CD4-positive, alpha-beta memory T cell (primary cell): ENCODE measurements around the gene IL1RAPL2. TPM values are rescaled to one million over a fixed set of nuclear protein-coding genes. Genes with fewer than 3 reads are reported as not detected.
"Not testable (repeated sequence)": the region's sequence is repeated elsewhere in the genome, so short reads cannot be mapped to it uniquely, and the experiment has no call there.

Source experiments
- CTCF ChIA-PET: fragments of 350-600 bp; sonication (Branson Sonifier 250); formaldehyde crosslinking; loops from one replicate; lab custom pipeline; 2021; ENCODE audit warnings: inconsistent platforms; ENCODE audit not compliant: partially characterized antibody; lab: Charles Lee
- POLR2A ChIA-PET: fragments of 350-600 bp; sonication (Branson Sonifier 250); formaldehyde crosslinking; loops from one replicate; lab custom pipeline; 2021; ENCODE audit not compliant: partially characterized antibody; lab: Charles Lee
- DNase-seq, 5 donors: peaks; one replicate each; pipeline versions ENCODE4 v3.0.0 to v3.0.0-alpha.2; 2020 to 2022; ENCODE audit warnings: mixed read lengths in 1 of 5
- H3K27ac ChIP-seq: one replicate; pipeline ENCODE4 v1.7.0; 2013; ENCODE audit warnings: low read depth, low read length
- H3K27me3 ChIP-seq: 2 replicates; pipeline ENCODE4 v1.7.0; 2013; ENCODE audit warnings: mild to moderate bottlenecking, low read length, moderate library complexity; ENCODE audit not compliant: insufficient read depth
- H3K36me3 ChIP-seq: 2 replicates; pipeline ENCODE4 v1.7.0; 2013; ENCODE audit warnings: mild to moderate bottlenecking, low read length, moderate library complexity; ENCODE audit not compliant: insufficient read depth
- H3K4me1 ChIP-seq: 2 replicates; pipeline ENCODE4 v1.7.0; 2013; ENCODE audit warnings: mild to moderate bottlenecking, low read length, moderate library complexity; ENCODE audit not compliant: insufficient read depth
- H3K4me3 ChIP-seq, 2 donors: one replicate each; pipeline ENCODE4 v1.7.0; 2013; ENCODE audit warnings: low read length in 2 of 2, mild to moderate bottlenecking in 1 of 2
- H3K9me3 ChIP-seq, 2 donors: one replicate each; pipeline ENCODE4 v1.7.0; 2013; ENCODE audit warnings: low read length in 2 of 2, control low read depth in 1 of 2; ENCODE audit not compliant: control insufficient read depth in 1 of 2
- H3K27ac Mint-ChIP-seq, 7 donors: one replicate each; pipeline ENCODE4 v1.8.0; 2020 to 2021; ENCODE audit warnings: mixed read lengths in 7 of 7, mild to moderate bottlenecking in 6 of 7, inconsistent platforms in 3 of 7, moderate library complexity in 3 of 7
- H3K27me3 Mint-ChIP-seq, 2 donors: one replicate each; pipeline ENCODE4 v1.8.0; 2020 to 2021; ENCODE audit warnings: mixed read lengths in 2 of 2
- H3K36me3 Mint-ChIP-seq, 2 donors: one replicate each; pipeline ENCODE4 v1.8.0; 2020 to 2021; ENCODE audit warnings: mixed read lengths in 2 of 2, inconsistent platforms in 1 of 2, mild to moderate bottlenecking in 1 of 2
- H3K4me1 Mint-ChIP-seq, 4 donors: one replicate each; pipeline ENCODE4 v1.8.0; 2020 to 2021; ENCODE audit warnings: mixed read lengths in 4 of 4, mild to moderate bottlenecking in 1 of 4
- H3K4me3 Mint-ChIP-seq, 8 donors: one replicate each; pipeline ENCODE4 v1.8.0; 2020 to 2021; ENCODE audit warnings: mixed read lengths in 8 of 8, mild to moderate bottlenecking in 7 of 8, moderate library complexity in 6 of 8, inconsistent platforms in 3 of 8
- H3K9me3 Mint-ChIP-seq, 8 donors: one replicate each; pipeline ENCODE4 v1.8.0; 2020 to 2021; ENCODE audit warnings: mixed read lengths in 8 of 8, mild to moderate bottlenecking in 5 of 8, inconsistent platforms in 3 of 8, moderate library complexity in 1 of 8
- intact Hi-C: fragments of 100-400 bp; cut with micrococcal nuclease; formaldehyde crosslinking; loops from one replicate; pipeline ENCODE4 v1.15.1; 2023
- polyA plus RNA-seq, 2 donors: library from polyadenylated mRNA; unstranded; fragments of 300-500 nt; fragmentation: Illumina TruSeq; gene quantifications; one replicate each; pipeline ENCODE4 v1.2.3, GENCODE V29; 2021
- total RNA-seq, 2 experiments: library from RNA; stranded (reverse); gene quantifications; one replicate each; pipeline ENCODE4 v1.2.3, GENCODE V29; 2021

IL1RAPL2 gene
- total and polyA plus RNA-seq, 4 experiments from 2014 or later = not detected

DNA sequence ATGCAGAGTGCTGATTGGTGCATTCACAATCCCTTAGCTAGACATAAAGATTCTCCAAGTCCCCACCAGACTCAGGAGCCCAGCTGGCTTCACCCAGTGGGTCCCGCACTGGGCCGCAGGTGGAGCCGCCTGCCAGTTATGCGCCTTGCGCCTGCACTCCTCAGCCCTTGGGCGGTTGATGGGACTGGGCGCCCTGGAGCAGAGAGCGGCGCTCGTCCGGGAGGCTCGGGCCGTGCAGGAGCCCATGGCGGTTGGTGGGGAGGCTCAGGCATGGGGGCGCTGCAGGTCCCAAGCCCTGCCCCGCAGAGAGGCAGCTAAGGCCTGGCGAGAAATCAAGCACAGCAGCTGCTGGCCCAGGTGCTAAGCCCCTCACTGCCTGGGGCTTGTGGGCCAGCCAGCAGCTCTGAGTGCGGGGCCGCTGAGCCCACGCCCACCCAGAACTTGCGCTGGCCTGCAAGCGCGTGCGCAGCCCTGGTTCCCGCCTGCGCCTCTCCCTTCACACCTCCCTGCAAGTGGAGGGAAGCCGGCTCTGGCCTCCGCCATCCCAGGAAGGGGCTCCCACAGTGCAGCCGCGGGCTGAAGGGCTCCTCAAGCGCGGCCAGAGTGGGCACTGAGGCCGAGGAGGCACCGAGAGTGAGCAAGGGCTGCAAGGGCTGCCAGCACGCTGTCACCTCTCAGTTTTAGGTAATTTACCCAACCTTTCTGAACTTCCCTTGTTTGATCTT lies 549.8 kb downstream of the IL1RAPL2 start:
- H3K9me3 ChIP-seq, H3K4me3 Mint-ChIP-seq, H3K4me3 ChIP-seq, POLR2A ChIA-PET, H3K36me3 Mint-ChIP-seq, H3K4me1 Mint-ChIP-seq, H3K4me1 ChIP-seq, CTCF ChIA-PET, H3K27ac ChIP-seq, intact Hi-C loops, H3K27me3 Mint-ChIP-seq, H3K36me3 ChIP-seq, H3K9me3 Mint-ChIP-seq, H3K27ac Mint-ChIP-seq, H3K27me3 ChIP-seq: not testable (repeated sequence)
- DNase-seq = peak in 1 of 5 donors; percentile 5

DNA sequence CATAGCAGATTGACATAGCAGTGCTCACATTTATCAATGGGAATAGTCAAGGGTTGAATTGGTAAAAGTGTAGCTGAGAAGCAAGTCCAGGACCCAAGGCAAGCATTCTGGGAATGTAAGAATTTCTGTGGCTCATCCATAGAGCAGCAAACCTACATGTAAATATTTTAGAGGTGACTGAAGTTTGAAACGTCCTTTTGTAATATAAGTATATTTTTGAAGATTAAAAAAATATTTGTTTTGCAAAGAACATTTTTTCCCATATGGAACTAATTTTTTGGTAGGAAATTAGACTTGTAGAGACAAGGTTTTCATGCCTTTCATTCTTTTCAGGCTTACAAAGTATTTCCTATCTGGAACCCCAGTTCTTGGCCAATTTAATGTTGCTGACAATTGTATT lies 550.5 kb downstream of the IL1RAPL2 start:
- H3K27ac ChIP-seq = no peak overlapping the region
- H3K4me1 Mint-ChIP-seq = no peaks in the 10 kb centered on the region
- H3K9me3 Mint-ChIP-seq = peaks cover 0 to 2% (median 0%) of the 10 kb centered on the region in 8 donors
- intact Hi-C loops = no loop called here
- no peak overlapping the region for H3K4me3 Mint-ChIP-seq
- H3K27ac Mint-ChIP-seq = no peak overlapping the region
- POLR2A ChIA-PET = no interaction called here
- CTCF ChIA-PET = no interaction called here
- H3K36me3 ChIP-seq = no peaks in the 10 kb centered on the region
- no peaks in the 10 kb centered on the region for H3K27me3 ChIP-seq
- no peak for DNase-seq
- no peaks in the 10 kb centered on the region for H3K36me3 Mint-ChIP-seq
- no peaks in the 10 kb centered on the region for H3K27me3 Mint-ChIP-seq
- no peaks in the 10 kb centered on the region for H3K4me1 ChIP-seq
- no peaks in the 10 kb centered on the region for H3K9me3 ChIP-seq
- H3K4me3 ChIP-seq = no peak overlapping the region

DNA sequence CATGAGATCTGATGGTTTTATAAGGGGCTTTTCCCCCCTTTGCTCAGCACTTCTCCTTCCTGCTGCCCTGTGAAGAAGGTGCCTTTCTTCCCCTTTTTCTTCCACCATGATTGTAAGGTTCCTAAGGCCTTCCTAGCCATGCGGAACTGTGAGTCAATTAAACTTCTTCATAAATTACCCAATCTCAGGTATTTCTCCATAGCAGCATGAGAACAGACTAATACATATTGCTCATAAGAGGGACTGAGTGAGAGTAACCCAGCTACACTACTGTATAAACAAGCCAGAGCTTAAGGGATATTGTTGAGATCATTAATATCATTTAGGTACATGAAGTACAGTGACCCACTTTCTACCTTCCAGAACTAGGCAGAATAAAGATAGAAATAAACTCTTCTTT lies 551.6 kb downstream of the IL1RAPL2 start:
- peaks cover 0 to 2% (median 0%) of the 10 kb centered on the region in 8 donors for H3K9me3 Mint-ChIP-seq
- H3K27ac ChIP-seq = no peak overlapping the region
- H3K4me1 ChIP-seq = no peaks in the 10 kb centered on the region
- no peaks in the 10 kb centered on the region for H3K4me1 Mint-ChIP-seq
- POLR2A ChIA-PET = no interaction called here
- intact Hi-C loops = no loop called here
- H3K36me3 ChIP-seq = no peaks in the 10 kb centered on the region
- no peaks in the 10 kb centered on the region for H3K27me3 ChIP-seq
- no peak overlapping the region for H3K27ac Mint-ChIP-seq
- CTCF ChIA-PET = no interaction called here
- no peaks in the 10 kb centered on the region for H3K9me3 ChIP-seq
- H3K36me3 Mint-ChIP-seq = no peaks in the 10 kb centered on the region
- no peaks in the 10 kb centered on the region for H3K27me3 Mint-ChIP-seq
- no peak for DNase-seq
- no peak overlapping the region for H3K4me3 ChIP-seq
- H3K4me3 Mint-ChIP-seq = no peak overlapping the region

DNA sequence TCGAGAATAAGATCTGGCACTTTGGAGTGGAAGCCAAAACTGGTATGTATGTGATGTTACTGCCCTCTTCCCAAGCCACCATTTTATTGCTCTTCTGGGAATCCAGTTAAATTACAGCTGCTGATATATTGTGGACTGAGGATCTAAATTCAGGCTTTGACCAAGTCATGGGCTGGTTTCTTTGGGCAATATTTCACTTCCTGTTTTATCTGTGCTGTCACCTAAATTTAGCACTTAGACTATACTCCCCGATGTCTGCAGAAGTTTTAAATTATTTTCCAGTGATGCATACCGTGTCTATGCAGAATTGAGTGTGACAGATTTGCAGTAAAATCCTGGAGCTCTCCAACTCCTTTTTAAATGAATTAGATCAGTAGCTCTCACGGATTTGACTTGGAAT lies 554.5 kb downstream of the IL1RAPL2 start:
- Histone ChIP-seq H3K9me3 (no peaks in the 10 kb centered on the region), H3K4me3 (no peak overlapping the region), H3K36me3 (no peaks in the 10 kb centered on the region), H3K27me3 (no peaks in the 10 kb centered on the region), H3K27ac (no peak overlapping the region), H3K4me1 (no peaks in the 10 kb centered on the region)
- Mint-ChIP-seq H3K4me3 (no peak overlapping the region), H3K9me3 (peaks cover 0 to 2% (median 0%) of the 10 kb centered on the region in 8 donors), H3K36me3 (no peaks in the 10 kb centered on the region), H3K4me1 (no peaks in the 10 kb centered on the region), H3K27ac (no peak overlapping the region), H3K27me3 (peaks cover 0 to 1% of the 10 kb centered on the region in 2 donors)
- intact Hi-C loops = no loop called here
- CTCF ChIA-PET = no interaction called here
- POLR2A ChIA-PET = no interaction called here
- no peak for DNase-seq

DNA sequence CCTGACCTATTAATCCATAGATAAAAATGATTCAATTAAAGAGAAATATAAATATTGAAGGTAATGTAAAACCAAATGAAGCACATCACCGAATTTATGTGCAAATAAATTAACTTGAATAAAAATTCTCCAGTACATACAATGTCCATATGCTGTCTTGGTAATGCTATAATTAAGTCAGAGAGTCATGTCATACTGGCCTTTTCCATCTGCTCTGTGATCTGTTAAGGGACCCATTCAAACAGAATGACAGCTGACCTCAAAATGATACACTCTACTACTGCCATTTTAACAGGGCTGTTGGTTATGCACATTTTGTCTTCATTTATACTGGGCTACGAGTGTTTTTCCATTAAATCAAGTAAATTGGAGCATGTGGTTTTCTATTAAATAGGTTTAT lies 555.2 kb downstream of the IL1RAPL2 start:
- no peak overlapping the region for H3K27ac ChIP-seq
- H3K9me3 Mint-ChIP-seq = peaks cover 0 to 2% (median 0%) of the 10 kb centered on the region in 8 donors
- H3K9me3 ChIP-seq = no peaks in the 10 kb centered on the region
- no peaks in the 10 kb centered on the region for H3K27me3 ChIP-seq
- H3K4me3 Mint-ChIP-seq = no peak overlapping the region
- DNase-seq = no peak
- CTCF ChIA-PET = no interaction called here
- H3K27ac Mint-ChIP-seq = no peak overlapping the region
- H3K36me3 ChIP-seq = no peaks in the 10 kb centered on the region
- no peaks in the 10 kb centered on the region for H3K36me3 Mint-ChIP-seq
- intact Hi-C loops = no loop called here
- H3K4me1 ChIP-seq = no peaks in the 10 kb centered on the region
- H3K4me3 ChIP-seq = no peak overlapping the region
- H3K27me3 Mint-ChIP-seq = peaks cover 0 to 1% of the 10 kb centered on the region in 2 donors
- POLR2A ChIA-PET = no interaction called here
- no peaks in the 10 kb centered on the region for H3K4me1 Mint-ChIP-seq

DNA sequence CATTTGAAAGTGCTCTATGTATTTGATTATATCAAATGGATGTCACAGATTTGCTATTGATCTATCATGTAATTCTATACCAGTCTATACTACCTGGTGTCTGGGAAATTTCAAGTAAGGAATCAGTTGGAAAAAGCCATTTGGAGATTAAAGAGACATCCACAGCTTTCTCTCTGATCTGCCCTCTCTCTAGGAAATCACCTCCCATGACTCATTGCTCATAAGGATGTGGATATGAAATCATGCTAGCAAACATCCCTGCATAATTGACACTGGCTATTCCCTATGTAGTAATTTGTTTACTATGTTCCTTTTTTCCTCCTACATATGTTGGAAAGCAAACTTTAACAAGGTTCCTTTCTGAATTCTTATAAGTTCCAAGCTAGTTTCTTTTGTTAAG lies 560.2 kb downstream of the IL1RAPL2 start:
- Histone ChIP-seq H3K36me3 (no peaks in the 10 kb centered on the region), H3K27ac (no peak overlapping the region), H3K4me1 (no peaks in the 10 kb centered on the region), H3K9me3 (no peaks in the 10 kb centered on the region), H3K27me3 (no peaks in the 10 kb centered on the region), H3K4me3 (no peak overlapping the region)
- Mint-ChIP-seq H3K27me3 (peaks cover 0 to 1% of the 10 kb centered on the region in 2 donors), H3K4me1 (no peaks in the 10 kb centered on the region), H3K4me3 (no peak overlapping the region), H3K36me3 (no peaks in the 10 kb centered on the region), H3K9me3 (no peaks in the 10 kb centered on the region), H3K27ac (no peak overlapping the region)
- intact Hi-C loops = no loop called here
- ChIA-PET CTCF (no interaction called here), POLR2A (no interaction called here)
- DNase-seq = no peak

DNA sequence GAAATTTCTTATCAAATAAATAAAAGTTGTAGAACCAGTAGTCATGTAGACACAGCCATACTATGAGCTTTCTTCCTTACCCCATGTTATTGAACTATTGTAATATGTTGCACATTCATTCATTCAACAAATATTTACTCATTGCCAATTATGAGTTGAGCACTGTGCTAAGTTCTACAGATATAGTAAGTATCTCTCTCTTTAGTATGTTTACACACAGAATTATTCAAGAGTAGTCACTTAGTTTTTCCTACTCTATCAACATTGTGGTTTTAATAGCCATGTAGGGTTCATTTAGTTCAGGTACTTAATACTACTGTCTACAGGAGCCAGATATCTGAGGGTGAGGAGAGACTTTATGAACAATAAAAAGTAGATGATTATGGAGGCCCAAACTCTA lies 568.3 kb downstream of the IL1RAPL2 start:
- H3K4me1 Mint-ChIP-seq = no peaks in the 10 kb centered on the region
- Histone ChIP-seq H3K27me3 (no peaks in the 10 kb centered on the region), H3K36me3 (no peaks in the 10 kb centered on the region), H3K4me3 (no peak overlapping the region), H3K9me3 (no peaks in the 10 kb centered on the region), H3K4me1 (no peaks in the 10 kb centered on the region), H3K27ac (no peak overlapping the region)
- H3K9me3 Mint-ChIP-seq = peaks cover 0 to 3% (median 0%) of the 10 kb centered on the region in 8 donors
- intact Hi-C loops = no loop called here
- no peak for DNase-seq
- H3K36me3 Mint-ChIP-seq = no peaks in the 10 kb centered on the region
- POLR2A ChIA-PET = no interaction called here
- no peaks in the 10 kb centered on the region for H3K27me3 Mint-ChIP-seq
- H3K4me3 Mint-ChIP-seq = no peak overlapping the region
- CTCF ChIA-PET = no interaction called here
- no peak overlapping the region for H3K27ac Mint-ChIP-seq
